Amygdala (tissue), 56 donors: ENCODE measurements around the gene NUAK2.

ENCODE experiments used
- DNase-seq, 56 donors: peaks; one replicate each; lab custom pipeline; 2025; lab: John Stamatoyannopoulos, UW

Gene NUAK2

GRCh38 chr1:205348554-205349487 is 27.3 kb upstream of the NUAK2 start:
- DNase-seq: no peak

DNA sequence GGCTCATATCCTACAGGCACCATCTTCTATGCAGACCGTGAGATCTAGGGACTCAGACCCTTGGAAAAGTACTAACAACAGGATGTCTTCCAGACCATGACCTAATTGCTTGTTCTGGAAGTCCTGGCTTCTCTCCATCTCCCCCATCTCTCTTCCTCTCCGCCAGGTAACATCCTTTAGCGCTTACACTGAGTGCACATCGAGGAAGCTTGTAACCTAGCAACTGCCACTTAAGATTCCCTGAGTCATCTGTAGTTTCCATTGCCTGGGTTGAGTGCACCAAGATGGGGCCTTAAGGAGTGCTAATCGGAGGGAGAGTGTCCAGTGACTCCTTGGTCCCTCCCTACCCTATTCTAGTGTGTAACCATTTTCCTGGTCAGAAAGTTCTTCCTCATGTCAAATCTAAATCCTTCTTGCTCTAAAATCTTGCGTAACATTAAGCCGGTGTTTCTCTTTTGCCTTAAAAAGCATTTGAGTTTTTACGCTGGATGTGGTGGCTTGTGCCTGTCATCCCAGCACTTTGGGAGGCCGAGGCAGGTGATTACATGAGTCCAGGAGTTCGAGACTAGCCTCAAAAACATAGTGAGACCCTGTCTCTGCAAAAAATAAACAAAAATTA is 25.5 kb upstream of the NUAK2 start:
- no peak for DNase-seq

GRCh38 chr1:205345761-205346160 is 24.2 kb upstream of the NUAK2 start:
- no peak for DNase-seq

DNA sequence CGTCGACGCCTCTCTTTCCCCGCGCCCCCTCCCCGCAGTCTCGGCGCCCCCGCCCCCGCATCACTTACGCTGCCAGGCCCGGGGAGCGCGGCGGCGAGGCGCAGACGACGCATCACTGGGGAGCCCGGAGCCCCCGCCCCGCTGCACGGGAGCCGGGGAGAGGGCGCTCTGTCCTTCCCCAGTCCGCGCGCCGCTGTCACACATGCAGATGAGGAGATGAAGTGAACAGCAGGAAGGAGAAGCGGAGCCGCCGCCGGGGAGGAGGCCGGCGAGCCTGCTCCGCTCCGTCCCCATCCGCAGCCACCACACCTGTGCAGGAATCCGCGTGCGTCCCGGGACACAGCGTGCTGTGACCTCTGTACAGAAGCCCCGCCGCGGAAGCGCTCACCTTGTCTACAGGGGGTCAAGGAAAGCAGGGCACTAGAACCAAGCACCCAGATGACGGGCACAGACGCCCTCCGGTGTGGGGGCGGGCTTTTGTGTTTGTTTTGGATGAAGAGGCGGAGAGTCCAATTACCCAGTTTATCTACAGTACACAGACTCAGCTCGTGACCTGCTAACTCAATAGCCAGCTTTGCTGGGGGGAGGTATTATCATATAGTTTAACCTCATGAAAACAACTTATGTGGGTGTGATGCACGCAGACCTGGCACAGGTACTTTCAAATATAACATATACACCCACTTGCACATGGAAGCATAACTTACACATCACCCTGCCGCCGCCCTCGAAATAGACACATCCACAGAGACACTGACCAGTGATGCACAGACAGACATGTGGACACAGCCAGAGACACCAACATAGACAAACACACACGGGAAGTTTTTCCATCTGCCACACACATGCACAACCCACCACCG is 22.8 kb upstream of the NUAK2 start:
- peak in 14 of 56 donors; percentile 10 to 67 (median 28) for DNase-seq

- no peak for DNase-seq
Measured at GRCh38 chr1:205343431-205344065, 22.0 kb upstream of the NUAK2 start.

GRCh38 chr1:205342986-205343385 is 21.4 kb upstream of the NUAK2 start:
- DNase-seq: no peak

DNA sequence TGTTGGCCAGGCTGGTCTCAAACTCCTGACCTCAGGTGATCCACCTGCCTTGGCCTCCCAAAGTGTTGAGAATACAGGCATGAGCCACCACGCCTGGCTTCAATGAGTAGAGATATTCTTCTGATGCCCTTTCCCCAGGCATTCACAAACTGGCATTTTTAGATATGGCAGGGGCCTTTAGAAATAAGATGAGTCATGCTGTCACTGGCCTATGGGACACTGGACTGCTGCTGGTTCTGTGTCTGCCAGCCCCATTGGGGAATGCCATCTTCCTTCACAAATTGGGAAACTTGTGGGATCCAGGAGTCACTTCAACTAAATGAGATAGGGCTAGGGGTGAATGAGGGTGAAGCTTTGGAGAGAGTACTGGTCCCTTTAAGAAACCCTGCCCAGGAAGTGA is 19.1 kb upstream of the NUAK2 start:
- DNase-seq: no peak

DNA sequence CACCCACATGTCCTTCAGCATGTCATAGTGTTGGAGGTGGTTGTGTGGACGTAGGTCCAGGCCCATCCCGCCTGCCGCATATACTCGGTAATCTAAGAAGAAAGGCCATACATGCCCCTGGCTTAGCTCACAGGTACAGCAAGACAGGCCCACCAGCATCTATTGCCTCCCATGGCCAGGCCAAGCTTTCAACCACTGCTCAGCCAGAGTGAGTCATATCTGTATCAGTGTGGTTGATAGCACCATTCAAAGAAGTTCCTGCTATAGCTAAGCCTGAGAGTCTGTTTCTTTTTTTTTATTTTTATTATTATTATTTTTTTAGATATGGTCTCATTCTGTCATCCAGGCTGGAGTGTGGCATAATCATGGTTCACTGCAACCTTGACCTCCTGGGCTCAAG is 18.2 kb upstream of the NUAK2 start:
- DNase-seq: no peak

GRCh38 chr1:205339197-205339702 is 17.7 kb upstream of the NUAK2 start:
- no peak for DNase-seq

DNA sequence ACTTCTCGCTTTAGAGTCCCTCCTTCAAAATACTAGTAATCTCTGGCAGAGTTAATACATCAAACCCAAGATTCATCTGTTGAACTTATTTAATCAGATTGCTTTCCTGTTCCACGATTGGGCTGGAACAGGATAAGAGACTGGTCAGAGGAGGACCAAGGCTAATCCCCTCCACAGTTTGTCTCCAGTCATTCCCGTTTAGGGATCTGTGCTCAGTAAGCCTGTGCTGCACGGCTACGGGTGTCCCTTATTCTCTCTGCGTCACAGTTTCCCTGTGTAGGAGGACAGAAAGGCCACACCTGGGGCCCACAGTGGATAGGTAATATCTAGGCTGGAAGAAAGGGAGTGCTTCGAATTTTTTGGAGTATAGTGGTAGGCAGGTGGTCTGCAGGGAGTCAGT is 16.5 kb upstream of the NUAK2 start:
- no peak for DNase-seq

DNA sequence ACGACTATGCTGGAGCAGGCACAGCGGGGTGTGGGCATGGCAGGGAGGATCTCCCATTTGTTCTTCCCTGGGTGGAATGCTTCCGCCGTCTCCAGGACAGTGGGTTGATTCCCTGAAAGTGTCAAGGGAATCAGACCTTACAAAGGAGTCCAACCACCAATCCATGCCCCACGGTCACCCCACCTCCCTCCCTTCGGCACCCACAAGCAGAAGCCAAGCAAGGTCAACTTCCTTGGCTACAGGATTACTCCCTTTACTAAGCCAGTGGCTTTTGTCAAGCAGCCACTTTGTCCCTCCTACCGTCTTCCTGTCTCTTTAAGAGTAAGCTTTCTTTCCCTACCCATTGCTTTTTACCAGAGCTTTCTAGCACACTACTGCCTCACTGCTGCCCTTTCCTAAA is 15.9 kb upstream of the NUAK2 start:
- DNase-seq: no peak

- peak in 51 of 56 donors; percentile 27 to 84 (median 63) for DNase-seq
Measured at GRCh38 chr1:205335692-205336091, 14.1 kb upstream of the NUAK2 start.

- DNase-seq: no peak
Measured at GRCh38 chr1:205332015-205332791, 10.7 kb upstream of the NUAK2 start.

DNA sequence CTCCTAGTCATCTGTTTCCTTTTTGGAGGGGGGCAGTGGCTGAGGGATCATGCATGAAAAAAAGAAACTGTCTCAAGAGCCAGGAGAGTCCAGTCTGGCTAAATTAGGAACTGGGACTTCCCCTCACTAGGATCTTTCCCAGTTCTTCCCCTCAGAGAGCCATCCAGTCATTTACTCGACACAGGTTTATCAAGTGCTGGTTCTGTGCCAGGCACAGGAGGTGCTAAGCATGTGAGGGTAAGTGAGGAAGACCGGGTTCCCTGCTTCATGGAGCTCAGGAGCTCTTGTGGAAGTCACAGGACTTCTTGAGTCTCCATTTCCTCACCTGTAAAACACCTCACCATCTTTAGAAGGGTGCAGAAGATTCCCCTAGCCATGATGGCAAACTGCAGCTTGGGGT is 8.6 kb upstream of the NUAK2 start:
- no peak for DNase-seq

DNA sequence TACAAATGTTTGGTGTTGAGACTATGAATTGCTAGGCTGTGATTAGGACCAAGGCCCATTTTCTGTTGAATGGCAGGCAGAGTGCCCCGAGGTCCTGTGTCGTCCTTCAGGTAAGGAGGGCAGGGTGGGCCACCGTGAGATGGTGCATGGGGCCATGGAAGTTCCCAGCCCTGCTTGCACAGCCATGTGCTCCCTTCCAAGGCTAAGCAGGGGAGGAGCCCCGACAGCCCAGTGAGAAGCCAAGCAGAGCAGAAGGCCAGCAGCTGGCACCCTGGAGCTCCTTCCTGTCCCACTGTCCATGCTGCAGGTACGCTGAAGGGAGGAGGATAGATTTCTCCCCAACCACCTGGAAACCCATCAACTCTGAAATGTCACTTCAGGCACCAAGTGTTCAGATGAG is 8.2 kb upstream of the NUAK2 start:
- DNase-seq: no peak

DNA sequence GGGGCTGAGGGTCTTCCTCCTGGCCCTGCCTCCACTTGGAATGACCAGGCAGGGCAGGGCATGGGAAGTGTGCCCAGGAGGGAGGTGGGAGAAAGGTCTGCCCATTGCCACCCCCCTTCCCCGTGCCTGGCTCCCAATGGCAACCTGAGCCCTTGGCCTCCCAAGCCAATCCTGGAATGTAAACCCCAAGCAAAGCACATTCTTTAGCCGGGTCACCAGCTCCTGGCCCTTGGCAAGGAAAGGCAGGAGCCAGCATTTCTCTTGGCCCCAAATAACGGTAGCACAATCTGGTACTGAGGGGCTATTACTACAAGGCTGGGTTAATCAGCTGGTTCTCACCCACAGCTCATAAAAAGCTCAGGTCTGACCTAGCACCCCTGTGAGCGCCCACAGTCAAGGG is 6.9 kb upstream of the NUAK2 start:
- no peak for DNase-seq

GRCh38 chr1:205326812-205327466 is 5.4 kb upstream of the NUAK2 start:
- DNase-seq: no peak

- DNase-seq: peak in 44 of 56 donors; percentile 6 to 88 (median 44)
Measured at GRCh38 chr1:205325334-205325884, 3.9 kb upstream of the NUAK2 start.

GRCh38 chr1:205324781-205325180 is 3.2 kb upstream of the NUAK2 start:
- no peak for DNase-seq
